Sigmoid colon (tissue), 7 donors: Measurements from ENCODE around the gene ESR1. TPM values are rescaled to one million over a fixed set of nuclear protein-coding genes. Genes with fewer than 3 reads are reported as not detected.

Source experiments
- DNase-seq: peaks from one replicate; pipeline ENCODE4 v3.0.0-alpha.2; 2019
- H3K27ac ChIP-seq, 4 donors: fragments of 200-600 bp; sonication (generic); one replicate each; pipeline ENCODE4 v1.5.1; 2016 to 2019; ENCODE audit warnings: mild to moderate bottlenecking in 1 of 4
- H3K27me3 ChIP-seq, 3 donors: fragments of 200-600 bp; sonication (generic); one replicate each; pipeline ENCODE4 v1.5.1; 2019; ENCODE audit warnings: mild to moderate bottlenecking in 1 of 3
- H3K36me3 ChIP-seq, 4 donors: fragments of 200-600 bp; sonication (generic); one replicate each; pipeline ENCODE4 v1.5.1; 2016 to 2019
- H3K4me1 ChIP-seq, 4 donors: fragments of 200-600 bp; sonication (generic); one replicate each; pipeline ENCODE4 v1.5.1; 2017 to 2019
- H3K4me3 ChIP-seq, 4 donors: fragments of 200-600 bp; sonication (generic); one replicate each; pipeline ENCODE4 v1.5.1; 2017 to 2019; ENCODE audit warnings: mild to moderate bottlenecking in 2 of 4, moderate library complexity in 1 of 4
- H3K9me3 ChIP-seq, 4 donors: fragments of 200-600 bp in 3 of 4; sonication (generic) in 3 of 4; one replicate each; pipeline versions ENCODE4 v1.5.1 to v1.6.1; 2013 to 2019
- EP300 ChIP-seq, 4 donors: sonication (generic); formaldehyde crosslinking; IDR thresholded peaks; one replicate each; pipeline ENCODE4 v1.6.1; 2017; ENCODE audit warnings: antibody characterized with exemption in 4 of 4
- POLR2A ChIP-seq, 2 donors: fragments of 450-650 bp; IDR thresholded peaks; one replicate each; pipeline ENCODE4 v1.6.1; 2016; ENCODE audit warnings: antibody characterized with exemption in 2 of 2, mild to moderate bottlenecking in 2 of 2, moderate library complexity in 2 of 2
- POLR2AphosphoS5 ChIP-seq, 4 donors: sonication (generic); formaldehyde crosslinking; IDR thresholded peaks; one replicate each; pipeline ENCODE4 v1.6.1; 2017; ENCODE audit warnings: antibody characterized with exemption in 4 of 4
- WGBS, 2 donors: extraction: QIAGEN DNeasy Blood & Tissue Kit; methylation state at CpG; one replicate each; pipeline ENCODE4 v1.1.7; 2013; 5-methylcytosine and 5-hydroxymethylcytosine counted together
- intact Hi-C: fragments of 100-400 bp; cut with DNase I; formaldehyde crosslinking; loops from one replicate; pipeline ENCODE4 v1.15.1; 2023
- polyA plus RNA-seq, 3 donors: library from polyadenylated mRNA; stranded (reverse); fragments of 200-250 nt; gene quantifications; one replicate each; pipeline ENCODE4 v1.2.3, GENCODE V29; 2013
- total RNA-seq, 4 donors: library from RNA; depleted of rRNA; stranded (reverse); fragments of >200 nt; gene quantifications; one replicate each; pipeline ENCODE4 v1.1.0, GENCODE V29; 2016
- TF ChIP-seq, protein P1 (sequence below), 4 experiments: fragments of 450-650 bp in 3 of 4; fragments of 200-600 bp in 1 of 4; IDR thresholded peaks; one replicate each; pipeline ENCODE4 v1.5.1; 2016 to 2019; ENCODE audit warnings: antibody characterized with exemption in 4 of 4, mild to moderate bottlenecking in 3 of 4, moderate library complexity in 2 of 4
- donor health status: healthy with polysubstance abuse.
- donor health status: Bipolar disorder and iron deficiency.
- donor health status: healthy.

Gene ESR1
- total and polyA plus RNA-seq, 7 donors = under 0.01 to 2.2 (median 0.91) TPM; not detected in 1

DNA sequence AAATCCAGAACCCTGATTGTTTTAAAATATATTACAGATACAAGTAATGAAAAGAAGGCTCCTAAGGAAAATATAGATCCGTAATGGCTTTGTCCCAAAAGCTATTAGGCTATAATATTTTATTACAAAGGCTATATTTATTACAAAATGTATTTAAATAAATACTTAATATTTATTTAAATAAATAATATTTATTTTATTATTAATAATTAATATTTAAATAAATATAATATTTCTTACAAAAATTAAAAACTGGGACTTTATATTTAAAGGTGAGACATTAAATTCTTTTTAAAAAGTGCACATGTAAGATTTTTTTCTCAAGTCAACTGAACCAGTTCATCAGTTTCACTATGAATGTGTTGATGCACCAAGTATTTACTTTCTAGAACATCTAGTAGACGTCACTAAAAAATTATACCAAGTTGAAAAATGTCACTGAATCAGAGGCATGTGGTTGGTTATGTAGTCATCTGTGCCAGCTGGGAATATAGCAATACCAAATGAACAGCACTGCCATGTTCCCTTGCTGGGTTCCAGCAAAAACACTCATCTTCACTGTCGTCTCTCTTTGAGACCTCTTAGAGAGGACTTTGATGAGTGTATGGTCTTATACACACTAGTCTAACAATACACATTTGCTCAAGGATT is 278.9 kb downstream of the ESR1 start:
- H3K36me3 ChIP-seq = no peaks in the 10 kb centered on the region
- 68 to 85% methylated on average over 3 of the region's 3 CpGs for WGBS, 2 donors
- H3K27ac ChIP-seq = no peak overlapping the region
- DNase-seq = no peak
- no peaks in the 10 kb centered on the region for H3K27me3 ChIP-seq
- H3K9me3 ChIP-seq = no peaks in the 10 kb centered on the region
- TF ChIP-seq POLR2AphosphoS5 (IDR thresholded peaks at IDR 0.05) (no peak), POLR2A (IDR thresholded peaks at IDR 0.05) (no peak), EP300 (IDR thresholded peaks at IDR 0.05) (no peak)
- TF ChIP-seq, protein P1, sequence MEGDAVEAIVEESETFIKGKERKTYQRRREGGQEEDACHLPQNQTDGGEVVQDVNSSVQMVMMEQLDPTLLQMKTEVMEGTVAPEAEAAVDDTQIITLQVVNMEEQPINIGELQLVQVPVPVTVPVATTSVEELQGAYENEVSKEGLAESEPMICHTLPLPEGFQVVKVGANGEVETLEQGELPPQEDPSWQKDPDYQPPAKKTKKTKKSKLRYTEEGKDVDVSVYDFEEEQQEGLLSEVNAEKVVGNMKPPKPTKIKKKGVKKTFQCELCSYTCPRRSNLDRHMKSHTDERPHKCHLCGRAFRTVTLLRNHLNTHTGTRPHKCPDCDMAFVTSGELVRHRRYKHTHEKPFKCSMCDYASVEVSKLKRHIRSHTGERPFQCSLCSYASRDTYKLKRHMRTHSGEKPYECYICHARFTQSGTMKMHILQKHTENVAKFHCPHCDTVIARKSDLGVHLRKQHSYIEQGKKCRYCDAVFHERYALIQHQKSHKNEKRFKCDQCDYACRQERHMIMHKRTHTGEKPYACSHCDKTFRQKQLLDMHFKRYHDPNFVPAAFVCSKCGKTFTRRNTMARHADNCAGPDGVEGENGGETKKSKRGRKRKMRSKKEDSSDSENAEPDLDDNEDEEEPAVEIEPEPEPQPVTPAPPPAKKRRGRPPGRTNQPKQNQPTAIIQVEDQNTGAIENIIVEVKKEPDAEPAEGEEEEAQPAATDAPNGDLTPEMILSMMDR (IDR thresholded peaks at IDR 0.05) = no peak
- no peak overlapping the region for H3K4me3 ChIP-seq
- H3K4me1 ChIP-seq = no peaks in the 10 kb centered on the region
- intact Hi-C loops = no loop called here

DNA sequence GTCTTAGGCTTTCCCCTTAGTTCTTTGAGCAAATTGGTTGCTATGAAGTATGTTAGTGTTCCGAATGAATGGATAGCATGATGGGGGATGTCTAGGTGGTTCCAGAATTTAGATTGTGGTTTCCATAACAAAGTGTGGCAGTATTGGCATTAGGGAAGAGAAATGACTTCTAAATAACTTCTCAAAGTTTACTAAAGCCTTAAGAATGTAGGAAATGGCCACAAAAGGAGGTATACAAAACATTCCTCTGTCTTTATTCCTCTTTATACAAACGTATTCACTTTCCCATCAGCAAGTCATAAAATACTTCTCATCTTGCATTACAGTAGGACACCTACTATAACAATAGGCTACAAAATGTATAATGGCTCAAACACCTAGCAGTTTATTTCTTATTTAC is 279.6 kb downstream of the ESR1 start:
- DNase-seq = no peak
- Histone ChIP-seq H3K4me1 (no peaks in the 10 kb centered on the region), H3K27me3 (no peaks in the 10 kb centered on the region), H3K9me3 (no peaks in the 10 kb centered on the region), H3K27ac (no peak overlapping the region), H3K36me3 (no peaks in the 10 kb centered on the region), H3K4me3 (no peak overlapping the region)
- WGBS, 2 donors = 37 to 76% methylated on average over 2 of the region's 2 CpGs
- TF ChIP-seq POLR2A (IDR thresholded peaks at IDR 0.05) = no peak
- TF ChIP-seq EP300 (IDR thresholded peaks at IDR 0.05) = no peak
- TF ChIP-seq, protein P1 (IDR thresholded peaks at IDR 0.05) = no peak
- no peak for TF ChIP-seq POLR2AphosphoS5 (IDR thresholded peaks at IDR 0.05)
- intact Hi-C loops = no loop called here

DNA sequence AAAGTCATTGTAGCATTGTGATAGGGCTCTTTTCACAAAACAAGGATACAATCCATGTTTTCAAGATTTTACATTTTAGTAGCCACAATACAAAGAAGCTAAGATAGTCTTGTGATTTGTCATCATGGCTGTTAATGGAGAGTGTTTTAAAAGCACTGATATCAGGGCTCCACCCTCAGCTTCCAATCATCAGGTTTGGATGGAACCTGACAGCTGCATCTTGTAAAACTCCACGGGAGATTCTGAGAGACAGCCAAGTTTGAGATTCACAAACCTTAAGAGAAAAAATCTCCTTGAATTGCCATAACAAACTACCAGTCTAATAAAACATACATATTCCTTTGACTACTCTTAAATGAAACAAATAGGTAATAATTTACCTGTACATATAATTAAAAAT is 280.2 kb downstream of the ESR1 start:
- Histone ChIP-seq H3K36me3 (no peaks in the 10 kb centered on the region), H3K27ac (no peak overlapping the region), H3K9me3 (no peaks in the 10 kb centered on the region), H3K27me3 (no peaks in the 10 kb centered on the region), H3K4me3 (no peak overlapping the region), H3K4me1 (no peaks in the 10 kb centered on the region)
- intact Hi-C loops = no loop called here
- no peak for DNase-seq
- TF ChIP-seq POLR2A (IDR thresholded peaks at IDR 0.05) = no peak
- no peak for TF ChIP-seq EP300 (IDR thresholded peaks at IDR 0.05)
- TF ChIP-seq, protein P1 (IDR thresholded peaks at IDR 0.05) = no peak
- no peak for TF ChIP-seq POLR2AphosphoS5 (IDR thresholded peaks at IDR 0.05)
- WGBS, 2 donors = 24 to 57% methylated on average over 1 of the region's 1 CpG

DNA sequence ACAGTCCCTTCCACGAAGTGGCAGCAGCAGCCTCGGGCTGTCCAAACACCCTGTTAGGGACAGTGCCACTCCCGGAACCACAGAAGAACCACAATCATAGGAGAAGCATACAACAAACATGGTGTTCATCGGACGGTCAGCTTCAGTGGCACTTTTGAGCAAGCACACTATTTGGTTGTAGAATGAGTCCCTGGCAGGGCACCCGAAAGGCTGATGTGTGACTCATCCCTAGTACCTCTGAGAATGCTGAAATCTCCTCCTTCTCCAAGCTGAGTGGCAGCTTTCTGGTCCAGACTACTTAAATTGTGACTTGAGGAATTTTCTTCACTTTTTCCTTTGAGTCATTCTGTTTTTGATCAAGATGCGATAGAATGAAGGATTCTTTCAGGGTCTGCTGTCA is 282.5 kb downstream of the ESR1 start:
- H3K4me1 ChIP-seq = peaks cover 0 to 5% (median 4%) of the 10 kb centered on the region in 4 donors
- no peak overlapping the region for H3K4me3 ChIP-seq
- H3K9me3 ChIP-seq = no peaks in the 10 kb centered on the region
- 87 to 90% methylated on average over 7 of the region's 7 CpGs for WGBS, 2 donors
- TF ChIP-seq EP300 (IDR thresholded peaks at IDR 0.05) (no peak), POLR2A (IDR thresholded peaks at IDR 0.05) (no peak), POLR2AphosphoS5 (IDR thresholded peaks at IDR 0.05) (no peak)
- TF ChIP-seq, protein P1 (IDR thresholded peaks at IDR 0.05) = no peak
- no peaks in the 10 kb centered on the region for H3K27me3 ChIP-seq
- DNase-seq = no peak
- H3K36me3 ChIP-seq = no peaks in the 10 kb centered on the region
- intact Hi-C loops = no loop called here
- H3K27ac ChIP-seq = no peak overlapping the region

DNA sequence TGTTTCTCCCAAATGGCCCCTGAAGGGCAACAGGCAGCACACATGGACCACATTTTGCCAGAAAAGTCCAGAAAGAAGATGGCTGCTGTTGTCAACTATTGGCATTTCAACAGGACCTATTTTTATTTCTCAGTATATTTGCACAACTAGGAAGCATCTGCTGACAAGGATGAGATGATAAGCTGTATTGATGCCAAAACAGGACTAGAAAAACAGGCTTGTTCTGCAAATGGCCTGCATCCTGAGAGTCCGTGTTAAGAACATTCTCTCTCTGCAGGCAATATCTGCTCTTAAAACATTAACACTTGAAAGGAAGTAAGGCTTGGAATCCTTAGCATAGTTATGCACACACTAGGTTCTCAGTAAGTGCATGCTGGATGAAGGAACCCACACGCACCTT is 283.7 kb downstream of the ESR1 start:
- no peak for DNase-seq
- Histone ChIP-seq H3K27me3 (no peaks in the 10 kb centered on the region), H3K4me1 (peaks cover 0 to 5% (median 4%) of the 10 kb centered on the region in 4 donors), H3K27ac (no peak overlapping the region), H3K36me3 (no peaks in the 10 kb centered on the region), H3K9me3 (no peaks in the 10 kb centered on the region), H3K4me3 (no peak overlapping the region)
- intact Hi-C loops = no loop called here
- TF ChIP-seq, protein P1 (IDR thresholded peaks at IDR 0.05) = no peak
- TF ChIP-seq EP300 (IDR thresholded peaks at IDR 0.05) = no peak
- no peak for TF ChIP-seq POLR2A (IDR thresholded peaks at IDR 0.05)
- TF ChIP-seq POLR2AphosphoS5 (IDR thresholded peaks at IDR 0.05) = no peak
- 61 to 72% methylated on average over 2 of the region's 2 CpGs for WGBS, 2 donors
